ENCODE measurements around the gene SYCP1. TPM values are rescaled to one million over a fixed set of nuclear protein-coding genes. Genes with fewer than 3 reads are reported as not detected.

Gene SYCP1
- total and polyA plus RNA-seq, 2 of the 8 experiments (the other 6 are each of a cell fraction or from before 2014, with no cell fraction given), result 0.11 to 0.26 TPM

DNA sequence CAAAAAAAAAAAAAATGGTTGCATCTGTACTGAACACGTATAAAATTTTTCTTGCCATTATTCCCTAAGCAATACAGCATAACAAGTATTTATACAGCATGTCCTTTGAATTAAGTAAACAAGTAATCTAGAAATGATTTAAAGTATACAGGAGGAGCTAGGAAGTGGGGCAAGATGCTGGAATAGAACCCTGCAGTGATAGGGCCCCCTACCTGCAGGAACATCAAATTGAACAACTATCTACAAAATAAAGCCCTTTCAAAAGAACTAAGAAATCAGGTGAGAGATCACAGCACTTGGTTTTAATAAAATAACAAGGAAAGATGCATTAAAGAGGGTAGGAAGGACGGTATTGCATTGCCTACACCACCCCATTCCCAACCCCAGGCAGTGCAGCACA, 185.8 kb downstream of the SYCP1 start:
- H4K20me1 ChIP-seq (replicated peaks in 1 of 2; ENCODE audit: control insufficient read depth in 1 of 2, insufficient read depth in 2 of 2, low read length in 2 of 2), result no peaks in the 10 kb centered on the region
- CTCF ChIA-PET (ENCODE audit: partially characterized antibody), result interaction anchor here (0.6 to 13.0 kb wide), 17 partner anchors 9 to 1290 kb away, joined by 3 to 106 read pairs (median 5); no protein-coding TSS in a partner anchor
- TF ChIP-seq CBX5 (IDR thresholded peaks at IDR 0.05; ENCODE audit: low read depth, low read length) (no peak), NRF1 (IDR thresholded peaks at IDR 0.05; ENCODE audit: low read depth, low read length) (no peak), EP300 (IDR thresholded peaks at IDR 0.05; ENCODE audit: borderline replicate concordance in 1 of 2, low read depth in 2 of 2, low read length in 2 of 2) (no peak), RFX5 (IDR thresholded peaks at IDR 0.05; ENCODE audit: borderline replicate concordance, low read depth, low read length) (no peak), GTF2F1 (IDR thresholded peaks at IDR 0.05; ENCODE audit: borderline replicate concordance, low read depth, low read length) (no peak), RAD21 (IDR thresholded peaks at IDR 0.05 in 1 of 2, conservative IDR thresholded peaks at IDR 0.05 in 1 of 2; ENCODE audit: low read depth in 2 of 2, low read length in 2 of 2) (peak; percentile 26 to 34; a peak in 2 of 4 replicates), TCF12 (IDR thresholded peaks at IDR 0.05; ENCODE audit: low read depth, low read length) (no peak), KDM1A (IDR thresholded peaks at IDR 0.05; ENCODE audit: borderline replicate concordance, low read length) (no peak)
- TF ChIP-seq, protein P1, sequence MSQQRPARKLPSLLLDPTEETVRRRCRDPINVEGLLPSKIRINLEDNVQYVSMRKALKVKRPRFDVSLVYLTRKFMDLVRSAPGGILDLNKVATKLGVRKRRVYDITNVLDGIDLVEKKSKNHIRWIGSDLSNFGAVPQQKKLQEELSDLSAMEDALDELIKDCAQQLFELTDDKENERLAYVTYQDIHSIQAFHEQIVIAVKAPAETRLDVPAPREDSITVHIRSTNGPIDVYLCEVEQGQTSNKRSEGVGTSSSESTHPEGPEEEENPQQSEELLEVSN (IDR thresholded peaks at IDR 0.05), result no peak
- TF ChIP-seq, protein P2, sequence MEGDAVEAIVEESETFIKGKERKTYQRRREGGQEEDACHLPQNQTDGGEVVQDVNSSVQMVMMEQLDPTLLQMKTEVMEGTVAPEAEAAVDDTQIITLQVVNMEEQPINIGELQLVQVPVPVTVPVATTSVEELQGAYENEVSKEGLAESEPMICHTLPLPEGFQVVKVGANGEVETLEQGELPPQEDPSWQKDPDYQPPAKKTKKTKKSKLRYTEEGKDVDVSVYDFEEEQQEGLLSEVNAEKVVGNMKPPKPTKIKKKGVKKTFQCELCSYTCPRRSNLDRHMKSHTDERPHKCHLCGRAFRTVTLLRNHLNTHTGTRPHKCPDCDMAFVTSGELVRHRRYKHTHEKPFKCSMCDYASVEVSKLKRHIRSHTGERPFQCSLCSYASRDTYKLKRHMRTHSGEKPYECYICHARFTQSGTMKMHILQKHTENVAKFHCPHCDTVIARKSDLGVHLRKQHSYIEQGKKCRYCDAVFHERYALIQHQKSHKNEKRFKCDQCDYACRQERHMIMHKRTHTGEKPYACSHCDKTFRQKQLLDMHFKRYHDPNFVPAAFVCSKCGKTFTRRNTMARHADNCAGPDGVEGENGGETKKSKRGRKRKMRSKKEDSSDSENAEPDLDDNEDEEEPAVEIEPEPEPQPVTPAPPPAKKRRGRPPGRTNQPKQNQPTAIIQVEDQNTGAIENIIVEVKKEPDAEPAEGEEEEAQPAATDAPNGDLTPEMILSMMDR (IDR thresholded peaks at IDR 0.05; ENCODE audit: control extremely low read depth in 1 of 3, insufficient read depth in 1 of 3, low read depth in 1 of 3, low read length in 3 of 3), result peak in 2 of 3 experiments; percentile 22 to 26; a peak in 1 of 4 replicates

More for the DNA sequence above, 185.8 kb downstream of the SYCP1 start:
- no peak overlapping the region for H3K4me2 ChIP-seq (ENCODE audit: insufficient read depth in 1 of 2, low read depth in 2 of 2, low read length in 2 of 2)
- 93% methylated on average over 2 of the region's 2 CpGs; no CpG with 5 or more reads in 1 of the 2 experiments for WGBS, 2 experiments (ENCODE audit: extremely low coverage in 1 of 2, insufficient coverage in 1 of 2, insufficient read length in 1 of 2, insufficient replicate concordance in 2 of 2, low coverage in 1 of 2, low lambda C conversion rate in 2 of 2, missing lambda C conversion rate in 1 of 2)
- no peaks in the 10 kb centered on the region for H3K4me1 ChIP-seq (replicated peaks in 1 of 4; ENCODE audit: control insufficient read depth in 3 of 4, insufficient read depth in 4 of 4, low read length in 3 of 4)
- no peak overlapping the region for H2BK20ac ChIP-seq (ENCODE audit: low read length)
- H2BK5ac ChIP-seq (ENCODE audit: low read depth, low read length), result no peak overlapping the region
- no peaks in the 10 kb centered on the region for H3K79me2 ChIP-seq (ENCODE audit: control insufficient read depth in 1 of 2, insufficient read depth in 2 of 2, low read length in 2 of 2)
- H4K8ac ChIP-seq (ENCODE audit: extremely low read depth, insufficient read depth, low read length), result no peak overlapping the region
- DNase-seq (ENCODE audit: low read depth in 1 of 2, low spot score in 2 of 2) (no peak), FAIRE-seq (no peak)
- H3K18ac ChIP-seq (ENCODE audit: extremely low read depth, low read length), result no peak overlapping the region
- H4K5ac ChIP-seq (ENCODE audit: insufficient read length, low read depth, low read length), result no peak overlapping the region
- no peaks in the 10 kb centered on the region for H3K36me3 ChIP-seq (ENCODE audit: control insufficient read depth in 2 of 4, insufficient read depth in 4 of 4, low read length in 3 of 4)
- no peaks in the 10 kb centered on the region for H3K23me2 ChIP-seq (ENCODE audit: low read depth, low read length)
- H3K9ac ChIP-seq (replicated peaks in 1 of 4; ENCODE audit: extremely low read depth in 1 of 4, low read depth in 3 of 4, low read length in 3 of 4), result no peak overlapping the region
- POLR2A ChIA-PET (ENCODE audit: partially characterized antibody), result interaction anchor here (0.7 kb wide), 1 partner anchor 945 kb away, joined by 3 read pairs; no protein-coding TSS in a partner anchor
- H3K27me3 ChIP-seq (replicated peaks in 1 of 4; ENCODE audit: control insufficient read depth in 3 of 4, extremely low read depth in 1 of 4, insufficient read depth in 3 of 4, low read length in 3 of 4), result no peaks in the 10 kb centered on the region
- H3K4ac ChIP-seq (replicated peaks; ENCODE audit: insufficient read length, low read depth, low read length), result no peak overlapping the region
- no peak overlapping the region for H3K4me3 ChIP-seq (ENCODE audit: extremely low read depth in 1 of 4, insufficient read depth in 2 of 4, low read depth in 3 of 4, low read length in 4 of 4)
- H4K91ac ChIP-seq (replicated peaks; ENCODE audit: insufficient read length, low read length), result no peak overlapping the region
- H2BK15ac ChIP-seq (ENCODE audit: low read length), result no peak overlapping the region
- H3K27ac ChIP-seq (ENCODE audit: low read depth, low read length), result no peak overlapping the region
- H2BK12ac ChIP-seq (ENCODE audit: low read depth, low read length), result no peak overlapping the region
- H3K14ac ChIP-seq (ENCODE audit: insufficient read length), result no peak overlapping the region
- H3K79me1 ChIP-seq (ENCODE audit: low read depth, low read length), result no peaks in the 10 kb centered on the region
- no peak overlapping the region for H3K23ac ChIP-seq (ENCODE audit: insufficient read length)
- no peak overlapping the region for H2AK5ac ChIP-seq (ENCODE audit: low read depth, low read length)
- no peaks in the 10 kb centered on the region for H3K9me3 ChIP-seq (ENCODE audit: insufficient read depth in 2 of 2, low read depth in 1 of 2, low read length in 1 of 2)
- H3K56ac ChIP-seq (replicated peaks; ENCODE audit: insufficient read length, low read depth, low read length), result no peak overlapping the region
- H2AFZ ChIP-seq (ENCODE audit: low read length), result no peak overlapping the region
- no peak overlapping the region for H2BK120ac ChIP-seq (replicated peaks; ENCODE audit: low read depth, low read length)
